Progenitor cell of endocrine pancreas (in vitro differentiated cells): ENCODE data around the gene C11orf97. TPM values are rescaled to one million over a fixed set of nuclear protein-coding genes. Genes with fewer than 3 reads are reported as not detected.

Experiments used
- DNase-seq: peaks from one replicate; pipeline ENCODE4 v3.0.0; 2021; ENCODE audit warnings: low spot score; ENCODE audit not compliant: unreplicated experiment
- H3K27ac Mint-ChIP-seq: 2 replicates; pipeline ENCODE4 v1.8.0; 2021; ENCODE audit warnings: mild to moderate bottlenecking, moderate library complexity, mixed read lengths
- H3K27me3 Mint-ChIP-seq: 2 replicates; pipeline ENCODE4 v1.8.0; 2021; ENCODE audit warnings: mixed read lengths
- H3K36me3 Mint-ChIP-seq: 2 replicates; pipeline ENCODE4 v1.8.0; 2022; ENCODE audit warnings: mixed read lengths; ENCODE audit not compliant: insufficient read depth
- H3K4me1 Mint-ChIP-seq: 2 replicates; pipeline ENCODE4 v1.8.0; 2021; ENCODE audit warnings: low read depth, mixed read lengths
- H3K4me3 Mint-ChIP-seq: 2 replicates; pipeline ENCODE4 v1.8.0; 2021; ENCODE audit warnings: low read depth, mild to moderate bottlenecking, moderate library complexity, mixed read lengths
- H3K9me3 Mint-ChIP-seq: 2 replicates; pipeline ENCODE4 v1.8.0; 2021; ENCODE audit warnings: low read depth, mixed read lengths
- CTCF ChIP-seq: fragments of 200-600 bp; sonication (generic); IDR thresholded peaks from one replicate; pipeline ENCODE4 v1.5.0; 2021; ENCODE audit warnings: antibody characterized with exemption, mild to moderate bottlenecking; ENCODE audit not compliant: unreplicated experiment
- total RNA-seq: library from RNA; stranded (reverse); gene quantifications from 2 replicates; pipeline ENCODE4 v1.2.1, GENCODE V29; 2021

C11orf97 gene
- total RNA-seq, 1 donor from 2014 or later: not detected

GRCh38 chr11:94559361-94559760, 47.1 kb downstream of the C11orf97 start:
- no peak for TF ChIP-seq CTCF
- Mint-ChIP-seq H3K4me1 (peaks cover 10% of the 10 kb centered on the region), H3K4me3 (no peak overlapping the region), H3K36me3 (no peaks in the 10 kb centered on the region), H3K9me3 (no peaks in the 10 kb centered on the region), H3K27me3 (no peaks in the 10 kb centered on the region), H3K27ac (no peak overlapping the region)
- DNase-seq: no peak

- peaks cover 10% of the 10 kb centered on the region for H3K4me1 Mint-ChIP-seq
- H3K36me3 Mint-ChIP-seq: no peaks in the 10 kb centered on the region
- H3K27me3 Mint-ChIP-seq: no peaks in the 10 kb centered on the region
- no peak for DNase-seq
- H3K27ac Mint-ChIP-seq: no peak overlapping the region
- no peaks in the 10 kb centered on the region for H3K9me3 Mint-ChIP-seq
- TF ChIP-seq CTCF: no peak
- no peak overlapping the region for H3K4me3 Mint-ChIP-seq
Observed at GRCh38 chr11:94560834-94561233, 48.6 kb downstream of the C11orf97 start.

DNA sequence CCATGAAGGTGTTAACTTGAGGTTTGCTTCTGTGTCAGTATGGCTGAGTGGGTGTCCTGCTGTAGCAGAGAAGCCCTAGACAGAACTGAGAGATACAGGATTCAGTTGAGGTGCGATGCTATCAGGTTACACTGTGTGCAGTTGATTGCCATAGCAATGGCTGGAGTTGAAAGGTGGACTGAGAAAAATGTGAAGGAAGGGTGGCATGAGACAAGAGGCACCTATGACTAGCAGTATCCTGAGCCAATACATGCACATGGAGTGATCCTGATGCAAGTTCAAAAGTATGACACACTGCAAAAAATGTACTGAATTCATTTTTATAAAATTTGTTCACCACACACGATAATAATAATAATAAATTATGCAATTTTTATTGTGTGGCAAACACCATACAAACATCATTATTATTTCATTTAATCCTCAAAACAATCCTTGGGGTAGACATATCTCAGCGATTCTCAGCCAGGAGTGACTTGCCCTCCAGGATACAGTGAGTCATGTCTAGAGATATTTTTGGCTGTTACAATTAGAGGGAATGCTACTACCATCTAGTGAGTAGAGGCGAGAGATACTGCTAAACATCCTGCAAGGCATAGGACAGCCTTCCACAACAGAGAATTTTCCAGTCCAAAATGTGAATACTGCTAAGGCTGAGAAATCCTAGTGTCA, 51.1 kb downstream of the C11orf97 start:
- no peak for DNase-seq
- no peak for TF ChIP-seq CTCF
- no peaks in the 10 kb centered on the region for H3K9me3 Mint-ChIP-seq
- H3K4me3 Mint-ChIP-seq: no peak overlapping the region
- H3K27ac Mint-ChIP-seq: no peak overlapping the region
- H3K36me3 Mint-ChIP-seq: no peaks in the 10 kb centered on the region
- H3K27me3 Mint-ChIP-seq: no peaks in the 10 kb centered on the region
- peaks cover 10% of the 10 kb centered on the region for H3K4me1 Mint-ChIP-seq

- H3K4me3 Mint-ChIP-seq: no peak overlapping the region
- H3K27ac Mint-ChIP-seq: no peak overlapping the region
- TF ChIP-seq CTCF: no peak
- no peaks in the 10 kb centered on the region for H3K36me3 Mint-ChIP-seq
- no peak for DNase-seq
- H3K4me1 Mint-ChIP-seq: peaks cover 10% of the 10 kb centered on the region
- H3K27me3 Mint-ChIP-seq: no peaks in the 10 kb centered on the region
- H3K9me3 Mint-ChIP-seq: no peaks in the 10 kb centered on the region
Observed at GRCh38 chr11:94563848-94564467, 51.7 kb downstream of the C11orf97 start.

DNA sequence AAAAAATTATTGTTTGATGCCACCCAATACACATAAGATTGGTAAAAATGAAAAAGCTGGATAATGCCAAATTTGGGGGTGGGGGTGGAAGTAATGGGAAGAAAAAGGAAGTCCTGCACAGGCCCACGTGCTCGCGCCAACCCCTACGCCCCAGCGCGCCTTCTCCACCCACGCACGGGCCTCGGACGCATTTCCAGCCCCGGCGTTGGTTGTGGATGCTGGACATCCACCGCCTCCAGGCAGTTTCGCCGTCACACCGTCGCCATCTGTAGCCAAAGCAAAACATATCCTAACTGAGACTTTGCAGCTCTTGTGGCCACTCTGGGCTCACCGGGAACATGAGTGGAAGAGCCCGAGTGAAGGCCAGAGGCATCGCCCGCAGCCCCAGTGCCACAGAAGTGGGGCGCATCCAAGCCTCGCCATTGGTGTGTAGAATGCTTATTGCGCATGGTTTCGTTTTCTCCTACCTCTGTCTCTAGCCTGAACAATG, 55.0 kb downstream of the C11orf97 start, which contains the start of gene PIWIL4:
Gene PIWIL4, plus strand, starts transcription at position 188 of the 490 bp plus-strand sequence. Its CDS starts 151 bp downstream, at position 339.
- peaks cover 6% of the 10 kb centered on the region for H3K4me1 Mint-ChIP-seq
- no peak for TF ChIP-seq CTCF
- H3K27ac Mint-ChIP-seq: no peak within 1 kb of the TSS
- no peaks in the 10 kb centered on the region for H3K9me3 Mint-ChIP-seq
- no peak for DNase-seq
- H3K36me3 Mint-ChIP-seq: no peaks in the 10 kb centered on the region
- H3K27me3 Mint-ChIP-seq: no peaks in the 10 kb centered on the region
- H3K4me3 Mint-ChIP-seq: no peak within 1 kb of the TSS
